ENCODE results near the gene ATG4B. TPM values are rescaled to one million over a fixed set of nuclear protein-coding genes. Genes with fewer than 3 reads are reported as not detected.

ATG4B gene
- total RNA-seq, 1 donor from 2014 or later: 83.2 TPM

- H3K27ac Mint-ChIP-seq (ENCODE audit: unreplicated experiment): no peak overlapping the region
Measured at GRCh38 chr2:241618296-241618805, 19.1 kb upstream of the ATG4B start.

GRCh38 chr2:241618829-241619228, 18.7 kb upstream of the ATG4B start:
- FAIRE-seq (no peak), DNase-seq (ENCODE audit: low read depth) (no peak)
- peaks cover 6% of the 10 kb centered on the region for H3K9me3 Mint-ChIP-seq (ENCODE audit: unreplicated experiment)
- H3K36me3 Mint-ChIP-seq (ENCODE audit: low read depth, unreplicated experiment): peaks cover 28% of the 10 kb centered on the region
- H4K20me1 ChIP-seq (ENCODE audit: insufficient read depth, low read length): peaks cover 79% of the 10 kb centered on the region
- peaks cover 8% of the 10 kb centered on the region for H3K4me1 ChIP-seq (ENCODE audit: insufficient read depth, low read length)
- no peak overlapping the region for H3K4me2 ChIP-seq (ENCODE audit: low read length)
- no peak overlapping the region for H3K27ac ChIP-seq (ENCODE audit: low read depth, low read length)
- peaks cover 6% of the 10 kb centered on the region for H3K4me1 Mint-ChIP-seq (ENCODE audit: low read depth, unreplicated experiment)
- no peak overlapping the region for H3K4me3 Mint-ChIP-seq (ENCODE audit: unreplicated experiment)
- no peak overlapping the region for H3K9ac ChIP-seq (ENCODE audit: low read length)
- no peak overlapping the region for H3K27ac Mint-ChIP-seq (ENCODE audit: unreplicated experiment)
- H3K27me3 Mint-ChIP-seq (ENCODE audit: low read depth, unreplicated experiment): no peaks in the 10 kb centered on the region
- no peak overlapping the region for H3K4me3 ChIP-seq (ENCODE audit: insufficient read depth, low read depth, low read length)
- no peak overlapping the region for H2AFZ ChIP-seq (ENCODE audit: low read depth, low read length)
- H3K27me3 ChIP-seq (ENCODE audit: insufficient read depth, low read length): no peaks in the 10 kb centered on the region
- H3K36me3 ChIP-seq (ENCODE audit: insufficient read depth, low read length): no peaks in the 10 kb centered on the region
- TF ChIP-seq CTCF (IDR thresholded peaks at IDR 0.05; ENCODE audit: insufficient read depth, low read depth, low read length) (no peak), EZH2 (IDR thresholded peaks at IDR 0.05; ENCODE audit: insufficient read depth, low read length) (no peak)
- peaks cover 86% of the 10 kb centered on the region for H3K79me2 ChIP-seq (ENCODE audit: insufficient read depth, low read length)
- no peaks in the 10 kb centered on the region for H3K9me3 ChIP-seq (ENCODE audit: insufficient read depth, low read depth, low read length)

More at GRCh38 chr2:241618296-241618805, 19.1 kb upstream of the ATG4B start:
- H3K79me2 ChIP-seq (ENCODE audit: insufficient read depth, low read length): peaks cover 86% of the 10 kb centered on the region
- DNase-seq (ENCODE audit: low read depth): no peak
- H3K9me3 Mint-ChIP-seq (ENCODE audit: unreplicated experiment): peaks cover 6% of the 10 kb centered on the region
- H3K9ac ChIP-seq (ENCODE audit: low read length): no peak overlapping the region
- no peak overlapping the region for H3K27ac ChIP-seq (ENCODE audit: low read depth, low read length)
- peaks cover 8% of the 10 kb centered on the region for H3K4me1 ChIP-seq (ENCODE audit: insufficient read depth, low read length)
- no peaks in the 10 kb centered on the region for H3K36me3 ChIP-seq (ENCODE audit: insufficient read depth, low read length)
- FAIRE-seq: no peak
- H3K4me3 ChIP-seq (ENCODE audit: insufficient read depth, low read depth, low read length): no peak overlapping the region
- peaks cover 6% of the 10 kb centered on the region for H3K4me1 Mint-ChIP-seq (ENCODE audit: low read depth, unreplicated experiment)
- H3K4me2 ChIP-seq (ENCODE audit: low read length): no peak overlapping the region
- peaks cover 75% of the 10 kb centered on the region for H4K20me1 ChIP-seq (ENCODE audit: insufficient read depth, low read length)
- no peaks in the 10 kb centered on the region for H3K9me3 ChIP-seq (ENCODE audit: insufficient read depth, low read depth, low read length)
- H3K4me3 Mint-ChIP-seq (ENCODE audit: unreplicated experiment): no peak overlapping the region
- peaks cover 28% of the 10 kb centered on the region for H3K36me3 Mint-ChIP-seq (ENCODE audit: low read depth, unreplicated experiment)
- no peak overlapping the region for H2AFZ ChIP-seq (ENCODE audit: low read depth, low read length)
- no peak for TF ChIP-seq EZH2 (IDR thresholded peaks at IDR 0.05; ENCODE audit: insufficient read depth, low read length)
- TF ChIP-seq CTCF (IDR thresholded peaks at IDR 0.05; ENCODE audit: insufficient read depth, low read depth, low read length): no peak
- H3K27me3 ChIP-seq (ENCODE audit: insufficient read depth, low read length): no peaks in the 10 kb centered on the region
- no peaks in the 10 kb centered on the region for H3K27me3 Mint-ChIP-seq (ENCODE audit: low read depth, unreplicated experiment)

DNA sequence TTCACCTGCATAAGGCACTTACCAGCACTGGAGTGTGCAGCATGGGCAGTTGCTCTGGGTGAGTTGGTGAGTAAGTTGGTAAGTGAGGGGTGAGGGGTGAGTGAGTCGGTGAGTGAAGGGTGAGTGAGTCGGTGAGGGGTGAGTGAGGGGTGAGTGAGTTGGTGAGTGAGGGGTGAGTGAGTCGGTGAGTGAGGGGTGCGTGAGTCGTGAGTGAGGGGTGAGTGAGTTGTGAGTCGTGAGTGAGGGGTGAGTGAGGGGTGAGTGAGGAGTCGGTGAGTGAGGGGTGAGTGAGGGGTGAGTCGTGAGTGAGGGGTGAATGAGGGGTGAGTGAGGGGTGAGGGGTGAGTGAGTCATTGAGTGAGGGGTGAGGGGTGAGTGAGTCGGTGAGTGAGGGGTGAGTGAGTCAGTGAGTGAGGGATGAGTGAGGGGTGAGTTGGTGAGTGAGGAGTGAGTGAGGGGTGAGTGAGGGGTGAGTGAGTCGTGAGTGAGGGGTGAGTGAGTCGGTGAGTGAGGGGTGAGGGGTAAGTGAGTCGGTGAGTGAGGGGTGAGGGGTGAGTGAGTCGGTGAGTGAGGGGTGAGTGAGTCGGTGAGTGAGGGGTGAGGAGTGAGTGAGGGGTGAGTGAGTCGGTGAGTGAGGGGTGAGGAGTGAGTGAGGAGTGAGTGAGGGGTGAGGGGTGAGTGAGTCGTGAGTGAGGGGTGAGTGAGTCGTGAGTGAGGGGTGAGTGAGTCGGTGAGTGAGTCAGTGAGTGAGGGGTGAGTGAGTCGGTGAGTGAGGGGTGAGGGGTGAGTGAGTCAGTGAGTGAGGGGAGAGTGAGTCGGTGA, 17.7 kb upstream of the ATG4B start:
- Histone ChIP-seq H3K4me1 (ENCODE audit: insufficient read depth, low read length) (peaks cover 8% of the 10 kb centered on the region), H2AFZ (ENCODE audit: low read depth, low read length) (no peak overlapping the region), H3K27ac (ENCODE audit: low read depth, low read length) (no peak overlapping the region), H3K79me2 (ENCODE audit: insufficient read depth, low read length) (peaks cover 88% of the 10 kb centered on the region), H3K4me3 (ENCODE audit: insufficient read depth, low read depth, low read length) (no peak overlapping the region), H3K36me3 (ENCODE audit: insufficient read depth, low read length) (no peaks in the 10 kb centered on the region), H4K20me1 (ENCODE audit: insufficient read depth, low read length) (peaks cover 78% of the 10 kb centered on the region), H3K4me2 (ENCODE audit: low read length) (no peak overlapping the region), H3K9me3 (ENCODE audit: insufficient read depth, low read depth, low read length) (no peaks in the 10 kb centered on the region), H3K27me3 (ENCODE audit: insufficient read depth, low read length) (no peaks in the 10 kb centered on the region), H3K9ac (ENCODE audit: low read length) (no peak overlapping the region)
- no peak overlapping the region for H3K27ac Mint-ChIP-seq (ENCODE audit: unreplicated experiment)
- FAIRE-seq (no peak), DNase-seq (ENCODE audit: low read depth) (no peak)
- H3K4me3 Mint-ChIP-seq (ENCODE audit: unreplicated experiment): no peak overlapping the region
- TF ChIP-seq CTCF (IDR thresholded peaks at IDR 0.05; ENCODE audit: insufficient read depth, low read depth, low read length): no peak
- no peak for TF ChIP-seq EZH2 (IDR thresholded peaks at IDR 0.05; ENCODE audit: insufficient read depth, low read length)
- H3K27me3 Mint-ChIP-seq (ENCODE audit: low read depth, unreplicated experiment): no peaks in the 10 kb centered on the region
- peaks cover 28% of the 10 kb centered on the region for H3K36me3 Mint-ChIP-seq (ENCODE audit: low read depth, unreplicated experiment)
- peaks cover 6% of the 10 kb centered on the region for H3K4me1 Mint-ChIP-seq (ENCODE audit: low read depth, unreplicated experiment)
- peaks cover 6% of the 10 kb centered on the region for H3K9me3 Mint-ChIP-seq (ENCODE audit: unreplicated experiment)
